HG02610 (cell line): ENCODE measurements around the gene ERRFI1.
"Not testable (repeated sequence)": the region's sequence is repeated elsewhere in the genome, so short reads cannot be mapped to it uniquely, and the experiment has no call there.

ENCODE experiments used
- ATAC-seq: cut with Tn5 transposase; IDR thresholded peaks from one replicate; pipeline ENCODE4 v1.9.1; 2021; ENCODE audit warnings: mild to moderate bottlenecking, moderate library complexity; ENCODE audit not compliant: unreplicated experiment

ERRFI1 gene

GRCh38 chr1:7975212-7975865 lies 50.8 kb downstream of the ERRFI1 start:
- no peak for ATAC-seq

DNA sequence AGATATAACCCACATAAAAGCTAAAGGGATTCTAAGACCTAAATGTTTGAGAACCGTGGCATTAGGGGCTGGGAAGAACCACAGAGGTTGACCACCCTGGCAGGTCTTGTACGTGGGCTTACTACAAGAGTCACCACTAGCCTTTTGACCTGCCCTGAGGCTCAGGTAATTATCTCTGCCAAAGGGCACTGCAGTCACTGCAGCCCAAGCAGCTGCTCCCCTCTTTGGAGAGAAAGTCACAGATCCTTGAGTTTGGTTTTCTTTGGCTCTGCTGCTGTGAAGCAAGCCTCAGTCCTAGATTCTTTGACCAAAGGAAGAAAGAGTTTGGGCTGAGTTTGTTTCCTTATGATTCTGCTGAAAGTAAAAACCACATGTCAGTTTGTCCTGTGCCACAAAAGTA lies 53.0 kb downstream of the ERRFI1 start:
- no peak for ATAC-seq

DNA sequence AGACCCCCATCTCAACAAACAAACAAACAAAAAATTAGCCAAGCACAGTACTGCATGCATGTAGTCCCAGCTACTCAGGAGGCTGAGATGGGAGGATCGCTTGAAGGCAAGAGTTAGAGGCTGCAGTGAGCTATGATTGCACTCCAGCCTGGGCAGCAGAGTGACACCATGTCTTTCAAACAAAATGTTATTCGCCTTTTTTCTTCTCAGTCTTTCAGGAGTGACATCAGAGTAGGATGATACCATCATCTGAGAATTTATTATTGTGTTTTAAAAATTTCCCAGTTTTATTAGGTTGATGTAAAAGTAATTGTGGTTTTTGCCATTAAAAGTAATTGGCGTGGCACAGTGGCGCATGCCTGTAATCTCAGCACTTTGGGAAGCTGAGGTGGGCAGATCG lies 53.8 kb downstream of the ERRFI1 start:
- no peak for ATAC-seq

- no peak for ATAC-seq
These were observed 55.1 kb downstream of the ERRFI1 start for GRCh38 chr1:7971024-7971423.

DNA sequence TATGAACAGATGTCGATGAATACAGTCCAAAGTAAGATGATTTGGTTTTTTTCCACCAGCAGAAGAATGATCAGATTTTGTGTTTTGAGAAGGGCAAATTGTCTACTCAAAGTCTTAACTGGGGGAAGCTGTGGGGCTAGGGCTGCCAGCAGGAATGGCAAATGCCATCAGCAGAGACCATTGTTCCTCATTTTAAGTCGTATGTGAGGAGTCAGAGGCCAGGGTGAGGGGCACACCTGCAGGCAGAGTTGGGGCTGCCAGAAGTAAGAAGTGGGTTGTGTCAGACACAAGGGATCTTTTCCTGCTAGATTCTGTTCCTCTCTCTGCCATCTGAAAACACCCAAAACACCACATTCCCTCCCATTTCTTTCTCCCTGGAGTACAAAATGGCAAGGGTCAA lies 55.9 kb downstream of the ERRFI1 start:
- no peak for ATAC-seq

GRCh38 chr1:7967651-7968050 lies 58.5 kb downstream of the ERRFI1 start:
- ATAC-seq: no peak

DNA sequence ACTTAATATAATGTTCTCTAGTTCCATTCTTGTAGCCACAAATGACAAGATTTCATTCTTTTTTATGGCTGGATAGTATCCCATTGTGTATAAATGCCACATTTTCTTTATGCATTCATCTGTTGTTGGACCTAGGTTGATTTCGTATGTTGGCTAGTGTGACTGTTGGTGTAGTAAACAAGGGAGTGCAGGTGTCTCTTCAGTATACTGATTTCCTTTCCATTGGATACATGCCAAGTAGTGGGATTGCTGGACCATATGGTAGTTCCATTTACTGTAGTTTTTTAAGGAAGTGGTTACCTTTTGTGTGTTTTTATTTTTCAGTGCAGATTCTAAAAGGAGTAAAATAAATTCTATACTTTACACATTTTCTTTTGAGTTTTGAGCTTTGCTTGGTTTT lies 58.9 kb downstream of the ERRFI1 start:
- no peak for ATAC-seq

- no peak for ATAC-seq
These were observed 61.6 kb downstream of the ERRFI1 start for GRCh38 chr1:7964476-7964875.

- ATAC-seq: not testable (repeated sequence)
These were observed 62.3 kb downstream of the ERRFI1 start for GRCh38 chr1:7963841-7964240.

GRCh38 chr1:7963378-7963730 lies 62.8 kb downstream of the ERRFI1 start:
- not testable (repeated sequence) for ATAC-seq

GRCh38 chr1:7962636-7963377 lies 63.3 kb downstream of the ERRFI1 start:
- no peak for ATAC-seq

DNA sequence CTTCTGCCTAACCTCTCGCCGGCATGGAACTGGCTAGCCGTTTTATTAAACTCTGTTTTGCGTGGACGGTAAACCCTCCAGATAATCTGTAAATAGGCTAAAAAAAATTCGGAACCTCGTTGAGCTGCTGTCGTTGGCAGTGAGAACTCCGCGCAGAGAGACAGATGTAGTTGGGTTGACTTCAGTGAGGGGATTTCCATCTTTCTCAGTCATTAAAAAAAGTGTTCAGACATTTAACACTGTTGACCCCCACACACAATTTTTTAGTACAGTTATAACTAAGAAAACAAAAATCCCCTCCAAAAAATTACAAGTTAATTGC lies 64.1 kb downstream of the ERRFI1 start:
- ATAC-seq: no peak
